ENCODE results near the gene ARR3.
"Not testable (repeated sequence)": the region's sequence is repeated elsewhere in the genome, so short reads cannot be mapped to it uniquely, and the experiment has no call there.

ARR3 gene

GRCh38 chrX:70301716-70302115 lies 33.6 kb downstream of the ARR3 start:
- Mint-ChIP-seq H3K4me3 (no peak overlapping the region), H3K27me3 (ENCODE audit: low read depth) (no peaks in the 10 kb centered on the region), H3K36me3 (ENCODE audit: low read depth) (peaks cover 20% of the 10 kb centered on the region), H3K9me3 (peaks cover 3% of the 10 kb centered on the region), H3K27ac (no peak overlapping the region), H3K4me1 (no peaks in the 10 kb centered on the region)
- no peak for TF ChIP-seq CTCF (IDR thresholded peaks at IDR 0.05; ENCODE audit: unreplicated experiment in 3 of 3)

GRCh38 chrX:70313503-70313902 lies 45.4 kb downstream of the ARR3 start:
- peaks cover 14% of the 10 kb centered on the region for H3K36me3 Mint-ChIP-seq (ENCODE audit: low read depth)

GRCh38 chrX:70322784-70323183 lies 54.6 kb downstream of the ARR3 start:
- Mint-ChIP-seq H3K9me3 (peaks cover 2% of the 10 kb centered on the region), H3K4me1 (peaks cover 9% of the 10 kb centered on the region), H3K4me3 (no peak overlapping the region), H3K27me3 (ENCODE audit: low read depth) (no peaks in the 10 kb centered on the region), H3K27ac (no peak overlapping the region), H3K36me3 (ENCODE audit: low read depth) (no peaks in the 10 kb centered on the region)
- no peak for TF ChIP-seq CTCF (IDR thresholded peaks at IDR 0.05; ENCODE audit: unreplicated experiment in 3 of 3)

More at GRCh38 chrX:70313503-70313902, 45.4 kb downstream of the ARR3 start:
- Mint-ChIP-seq H3K4me3 (no peak overlapping the region), H3K27ac (no peak overlapping the region), H3K4me1 (no peaks in the 10 kb centered on the region), H3K27me3 (ENCODE audit: low read depth) (no peaks in the 10 kb centered on the region), H3K9me3 (peaks cover 6% of the 10 kb centered on the region)
- no peak for TF ChIP-seq CTCF (IDR thresholded peaks at IDR 0.05; ENCODE audit: unreplicated experiment in 3 of 3)

- H3K9me3 Mint-ChIP-seq; H3K4me1 Mint-ChIP-seq; H3K4me3 Mint-ChIP-seq; H3K27ac Mint-ChIP-seq; H3K27me3 Mint-ChIP-seq (ENCODE audit: low read depth); H3K36me3 Mint-ChIP-seq (ENCODE audit: low read depth): not testable (repeated sequence)
Measured at GRCh38 chrX:70323628-70324027, 55.5 kb downstream of the ARR3 start.

- Mint-ChIP-seq H3K4me3 (no peak overlapping the region), H3K27me3 (ENCODE audit: low read depth) (no peaks in the 10 kb centered on the region), H3K9me3 (peaks cover 2% of the 10 kb centered on the region), H3K27ac (no peak overlapping the region), H3K36me3 (ENCODE audit: low read depth) (no peaks in the 10 kb centered on the region), H3K4me1 (peaks cover 9% of the 10 kb centered on the region)
- no peak for TF ChIP-seq CTCF (IDR thresholded peaks at IDR 0.05; ENCODE audit: unreplicated experiment in 3 of 3)
Measured at GRCh38 chrX:70324326-70324725, 56.2 kb downstream of the ARR3 start.

GRCh38 chrX:70331161-70331560 lies 63.0 kb downstream of the ARR3 start:
- no peak for TF ChIP-seq CTCF (IDR thresholded peaks at IDR 0.05; ENCODE audit: unreplicated experiment in 3 of 3)
- H3K9me3 Mint-ChIP-seq: no peaks in the 10 kb centered on the region
- H3K36me3 Mint-ChIP-seq (ENCODE audit: low read depth): peaks cover 3% of the 10 kb centered on the region
- H3K4me3 Mint-ChIP-seq: no peak overlapping the region
- no peak overlapping the region for H3K27ac Mint-ChIP-seq
- peaks cover 9% of the 10 kb centered on the region for H3K4me1 Mint-ChIP-seq
- H3K27me3 Mint-ChIP-seq (ENCODE audit: low read depth): no peaks in the 10 kb centered on the region
